Activated CD4-positive, alpha-beta T cell treated with anti-CD3 and anti-CD28 coated beads, Interleukin-2, amount 50 U/mL, for 16 hours (primary cell): ENCODE data around the gene PDP2.

Source experiments
- DNase-seq: peaks from one replicate; pipeline ENCODE4 v3.0.0-alpha.2; 2020

Gene PDP2

GRCh38 chr16:66939366-66939765 is 59.1 kb downstream of the PDP2 start:
- no peak for DNase-seq

DNA sequence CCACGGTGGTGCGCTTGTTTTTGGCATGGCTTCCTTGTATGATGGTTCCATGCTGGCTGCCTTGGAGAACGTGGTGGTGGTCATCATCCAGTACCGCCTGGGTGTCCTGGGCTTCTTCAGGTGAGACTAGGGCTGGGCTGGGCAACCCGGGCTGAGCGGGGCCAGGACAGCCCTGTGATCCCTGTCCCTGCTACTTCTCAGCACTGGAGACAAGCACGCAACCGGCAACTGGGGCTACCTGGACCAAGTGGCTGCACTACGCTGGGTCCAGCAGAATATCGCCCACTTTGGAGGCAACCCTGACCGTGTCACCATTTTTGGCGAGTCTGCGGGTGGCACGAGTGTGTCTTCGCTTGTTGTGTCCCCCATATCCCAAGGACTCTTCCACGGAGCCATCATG is 59.9 kb downstream of the PDP2 start:
- no peak for DNase-seq
